NOMO-1 treated with DMSO at 0.1 percent for 48 hours (cell line): ENCODE data around the gene AIF1L.
"Not testable (repeated sequence)": the region's sequence is repeated elsewhere in the genome, so short reads cannot be mapped to it uniquely, and the experiment has no call there.

Source experiments
- DNase-seq: peaks from one replicate; lab custom pipeline; 2025; ENCODE audit not compliant: unreplicated experiment; lab: John Stamatoyannopoulos, UW

AIF1L gene

GRCh38 chr9:131097948-131098278 is 1.6 kb downstream of the AIF1L start:
- DNase-seq = no peak

GRCh38 chr9:131098391-131099101 is 2.2 kb downstream of the AIF1L start:
- no peak for DNase-seq

- DNase-seq = no peak
These were observed 2.8 kb downstream of the AIF1L start for GRCh38 chr9:131099102-131099606.

- not testable (repeated sequence) for DNase-seq
These were observed 3.5 kb downstream of the AIF1L start for GRCh38 chr9:131099845-131100244.

DNA sequence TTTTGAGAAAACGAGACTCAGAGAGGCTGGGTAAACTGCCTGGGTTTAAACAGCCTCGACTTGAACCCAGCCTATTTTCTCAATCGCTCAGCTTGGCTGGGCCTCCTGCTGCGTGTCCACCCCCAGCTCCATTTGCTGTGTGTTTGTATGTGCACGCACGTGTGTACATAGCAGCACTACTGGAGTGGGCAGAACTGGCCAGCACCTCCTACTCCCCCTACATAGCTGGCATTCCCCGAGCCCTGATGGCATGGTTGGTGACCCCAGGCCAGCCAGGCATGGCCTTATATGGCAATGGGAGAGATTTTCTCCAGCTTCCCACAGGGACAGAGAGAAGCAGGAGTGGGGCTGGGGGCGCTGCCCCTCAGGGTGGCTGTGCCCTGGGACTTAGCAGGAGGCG is 4.1 kb downstream of the AIF1L start:
- no peak for DNase-seq

- DNase-seq = no peak
These were observed 5.1 kb downstream of the AIF1L start for GRCh38 chr9:131101207-131101964.

- no peak for DNase-seq
These were observed 6.7 kb downstream of the AIF1L start for GRCh38 chr9:131103024-131103423.

DNA sequence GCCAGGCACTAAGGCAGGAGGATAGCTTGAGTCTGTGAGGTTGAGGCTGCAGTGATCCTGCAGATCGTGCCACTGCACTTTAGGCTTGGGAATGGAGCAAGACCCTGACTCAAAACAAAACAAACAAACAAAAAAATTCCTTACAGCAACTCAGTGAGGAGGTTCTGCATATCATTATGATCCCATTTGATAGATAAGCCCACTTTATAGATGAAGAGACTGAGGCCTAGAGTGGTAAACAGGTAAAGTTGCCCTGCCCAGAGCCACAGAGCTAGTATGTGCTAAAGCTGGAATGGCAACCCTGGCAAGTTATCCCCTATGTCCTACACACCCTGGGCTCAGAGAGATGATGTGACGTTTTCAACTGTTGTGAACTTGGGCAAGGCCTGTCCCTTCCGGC is 7.2 kb downstream of the AIF1L start:
- no peak for DNase-seq

DNA sequence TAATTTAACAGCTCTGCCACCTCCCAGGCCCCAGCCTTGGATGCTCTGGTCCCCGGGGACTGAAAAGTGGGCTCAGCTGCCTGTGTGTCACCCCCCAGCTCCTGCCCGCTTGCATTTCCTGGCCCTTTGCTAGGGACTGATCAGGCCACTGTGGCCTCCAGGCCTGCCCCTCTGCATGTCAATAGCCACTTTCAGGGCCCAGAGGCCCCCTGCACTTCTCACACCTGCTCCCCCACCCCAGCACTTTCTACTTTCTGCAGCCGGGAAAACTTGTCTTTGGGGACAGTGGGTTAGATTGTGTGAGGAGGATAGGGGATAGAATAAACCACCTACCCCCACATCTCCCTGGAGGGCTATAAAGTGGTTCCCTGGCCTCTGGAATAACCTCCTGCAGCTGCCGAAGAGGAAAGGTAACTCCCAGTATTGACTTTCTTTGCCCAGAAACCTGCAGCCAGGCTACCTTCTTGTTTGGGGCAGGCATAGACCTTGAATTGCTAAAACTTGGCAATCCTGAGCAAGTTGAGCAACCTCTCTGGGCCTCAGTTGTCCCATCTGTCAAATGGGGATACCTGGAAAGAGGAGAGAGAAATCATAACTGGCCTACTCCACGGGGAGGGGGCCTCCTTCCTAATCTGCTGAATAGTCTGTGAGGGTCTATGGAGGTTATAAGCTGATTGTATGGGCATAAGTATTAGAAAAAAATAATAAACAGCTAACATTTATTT is 7.8 kb downstream of the AIF1L start:
- no peak for DNase-seq

DNA sequence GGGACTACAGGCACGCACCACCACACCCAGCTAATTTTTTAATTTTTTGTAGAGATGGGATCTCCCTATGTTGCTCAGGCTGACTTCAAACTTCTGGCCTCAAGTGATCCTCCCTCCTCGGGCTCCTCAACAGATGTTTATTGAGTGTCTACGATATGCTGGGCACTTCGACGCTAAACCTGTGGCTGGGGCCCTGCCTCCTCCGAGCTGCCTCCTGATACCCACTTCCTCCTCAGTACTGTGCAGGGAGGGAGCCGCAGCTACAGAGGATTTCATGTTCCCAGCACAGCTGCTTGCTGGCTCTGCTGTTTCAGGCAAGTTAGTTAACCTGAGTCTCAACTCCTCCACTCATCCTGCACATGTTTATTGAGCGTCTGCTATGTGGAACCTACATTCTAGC is 9.6 kb downstream of the AIF1L start:
- no peak for DNase-seq

DNA sequence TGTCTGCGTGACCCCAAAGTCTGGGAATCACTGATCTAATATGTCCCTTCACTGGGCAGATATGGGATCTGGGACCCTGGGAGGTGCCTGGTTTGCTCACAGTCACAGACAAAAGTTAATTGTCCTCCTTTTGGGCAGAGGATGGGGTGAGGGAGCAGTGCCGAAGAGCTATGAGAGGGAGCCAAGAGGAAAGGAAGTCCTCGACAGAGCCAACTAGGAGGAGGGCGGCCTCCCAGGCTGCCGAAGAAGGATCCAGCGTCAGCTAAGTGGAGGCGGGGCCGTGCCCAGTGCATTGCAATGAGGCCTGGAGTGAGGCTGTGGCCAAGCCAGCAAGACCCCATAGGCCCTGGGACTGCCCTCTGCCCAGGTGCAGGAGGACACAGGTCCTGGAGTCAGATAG is 11.4 kb downstream of the AIF1L start:
- no peak for DNase-seq

DNA sequence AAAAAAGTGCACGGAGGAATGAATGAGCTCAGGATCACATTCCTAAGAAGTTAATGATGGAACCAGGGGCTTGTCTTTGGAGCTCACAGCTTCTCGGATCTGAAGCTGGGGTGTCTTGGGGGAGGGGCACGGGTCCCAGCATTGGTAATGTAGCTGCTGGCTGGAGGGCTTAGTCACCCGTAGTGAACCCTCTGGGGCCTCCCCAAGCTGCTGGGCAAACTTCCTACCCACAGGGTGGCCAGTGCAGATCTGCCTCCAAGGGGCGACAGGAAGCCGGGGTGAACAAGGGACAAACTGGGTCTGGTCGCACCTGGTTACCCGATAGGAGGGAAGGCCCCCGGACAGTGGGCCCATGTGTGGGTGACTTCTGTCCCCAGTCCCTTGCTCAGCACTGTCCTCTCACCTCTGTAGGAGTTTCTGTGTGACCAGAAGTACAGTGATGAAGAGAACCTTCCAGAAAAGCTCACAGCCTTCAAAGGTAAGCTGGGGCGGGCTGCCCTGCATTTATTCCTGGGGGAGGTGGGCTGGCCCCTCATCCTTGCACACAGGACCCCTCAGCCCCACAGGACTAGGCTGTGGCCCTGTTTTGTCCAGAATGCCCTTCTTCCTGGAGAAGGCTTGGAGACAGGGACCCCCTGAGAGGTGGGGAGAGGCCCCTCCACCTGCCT is 15.0 kb downstream of the AIF1L start:
- DNase-seq = no peak

DNA sequence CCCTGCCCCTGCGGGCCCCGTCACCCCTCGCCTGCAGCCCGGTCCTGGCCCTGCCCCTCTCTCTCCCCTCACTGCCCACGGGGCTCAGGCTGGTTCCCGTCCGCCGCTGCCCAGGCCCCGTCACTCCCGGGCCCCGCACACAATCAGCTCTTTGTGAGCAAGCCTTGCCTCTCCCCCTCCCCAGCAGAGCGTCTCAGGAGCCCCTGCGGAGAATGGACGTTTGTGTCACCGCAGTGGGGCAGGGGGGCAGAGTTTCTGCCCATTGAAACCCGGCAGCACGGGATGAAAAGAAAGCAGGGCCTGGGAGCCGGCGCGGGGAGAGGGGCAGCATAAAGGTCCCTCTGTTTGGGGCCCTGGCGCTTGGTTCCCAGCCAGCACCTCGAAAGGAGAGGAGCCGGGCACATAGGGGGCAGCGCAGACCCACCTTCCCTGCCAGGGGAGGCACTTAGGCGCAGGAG is 15.6 kb downstream of the AIF1L start:
- no peak for DNase-seq

DNA sequence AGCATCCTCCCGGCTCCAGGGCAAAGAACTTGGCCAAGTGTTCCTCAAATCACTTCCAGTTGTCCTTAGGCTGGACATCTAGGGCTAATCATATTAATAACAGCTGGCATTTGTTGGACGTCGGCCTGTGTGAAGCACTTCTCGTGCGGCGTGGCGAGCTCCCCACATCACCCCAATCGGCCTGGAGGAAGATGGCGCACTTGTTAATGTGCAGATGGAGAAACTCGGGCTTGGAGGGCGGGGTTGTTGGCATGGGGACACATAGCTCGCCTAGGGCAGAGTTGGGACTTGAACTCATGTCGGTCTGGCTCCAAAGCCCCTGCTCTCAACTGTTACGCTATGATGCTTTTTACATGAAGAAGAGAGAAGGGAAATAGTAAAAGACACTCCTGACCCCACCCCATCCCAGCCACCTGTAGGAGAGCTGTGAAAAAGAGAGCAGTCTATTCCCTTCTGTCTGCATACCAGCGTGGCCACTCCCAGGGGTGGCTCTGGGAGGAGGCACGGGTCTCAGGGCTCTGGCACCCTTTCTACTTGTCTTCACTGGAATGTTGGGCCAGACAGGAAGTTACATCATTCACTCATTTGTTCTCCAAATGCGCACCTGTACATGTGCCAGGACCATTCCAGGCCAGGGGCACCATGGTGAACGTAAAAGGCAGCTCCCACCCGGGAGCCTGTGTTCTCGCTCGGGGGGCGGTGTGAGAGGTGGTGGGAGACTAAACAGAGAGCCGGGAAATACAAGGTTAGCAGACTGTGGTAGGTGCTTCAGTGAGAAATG is 16.2 kb downstream of the AIF1L start:
- DNase-seq = no peak

DNA sequence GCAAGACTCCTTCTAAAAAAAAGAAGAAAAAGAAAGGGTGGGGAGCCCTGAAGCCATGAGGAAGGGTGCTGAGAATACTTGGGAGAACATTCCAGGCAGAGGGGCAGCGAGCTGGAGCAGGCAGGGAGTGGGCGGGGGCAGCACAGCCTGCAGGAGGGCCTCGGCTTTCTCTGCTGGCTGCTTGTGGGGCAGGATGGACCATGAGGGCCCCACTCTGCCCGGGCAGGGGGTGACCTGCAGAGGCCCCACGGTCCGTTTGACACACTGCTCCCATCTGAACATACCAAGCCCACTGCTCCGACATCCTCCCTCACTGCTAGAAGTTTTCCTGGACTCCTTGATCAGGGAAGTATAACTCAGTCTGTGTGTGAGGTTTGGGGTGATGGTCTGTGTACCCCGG is 17.3 kb downstream of the AIF1L start:
- no peak for DNase-seq

GRCh38 chr9:131114084-131114535 is 17.8 kb downstream of the AIF1L start:
- no peak for DNase-seq

- not testable (repeated sequence) for DNase-seq
These were observed 19.0 kb downstream of the AIF1L start for GRCh38 chr9:131115360-131115742.

GRCh38 chr9:131116281-131117120 is 20.2 kb downstream of the AIF1L start:
- DNase-seq = no peak

- no peak for DNase-seq
These were observed 20.9 kb downstream of the AIF1L start for GRCh38 chr9:131117121-131117761.
